ENCODE results near the gene ADCY6. TPM values are rescaled to one million over a fixed set of nuclear protein-coding genes. Genes with fewer than 3 reads are reported as not detected.

Gene ADCY6
- total and polyA plus RNA-seq, 2 donors (not counting 1 experiment from before 2014, with no cell fraction given): 27.4 to 53.2 TPM

- no peaks in the 10 kb centered on the region for H3K9me3 ChIP-seq (ENCODE audit: control insufficient read depth, insufficient read depth, low read depth, low read length)
- H3K9ac ChIP-seq (ENCODE audit: insufficient read depth, low read length): no peak overlapping the region
- H2AFZ ChIP-seq (ENCODE audit: low read length): no peak overlapping the region
- no peak for DNase-seq (ENCODE audit: low read depth in 2 of 2)
- H3K36me3 ChIP-seq (ENCODE audit: control insufficient read depth, insufficient read depth, low read length): peaks cover 17% of the 10 kb centered on the region
- H3K4me1 ChIP-seq (ENCODE audit: control insufficient read depth, extremely low read depth, insufficient read depth, low read length): no peaks in the 10 kb centered on the region
- no peaks in the 10 kb centered on the region for H3K27me3 ChIP-seq (ENCODE audit: control insufficient read depth, insufficient read depth, low read length)
- H4K20me1 ChIP-seq (ENCODE audit: control insufficient read depth, extremely low read depth, insufficient read depth, low read length): no peaks in the 10 kb centered on the region
- TF ChIP-seq, protein P1, sequence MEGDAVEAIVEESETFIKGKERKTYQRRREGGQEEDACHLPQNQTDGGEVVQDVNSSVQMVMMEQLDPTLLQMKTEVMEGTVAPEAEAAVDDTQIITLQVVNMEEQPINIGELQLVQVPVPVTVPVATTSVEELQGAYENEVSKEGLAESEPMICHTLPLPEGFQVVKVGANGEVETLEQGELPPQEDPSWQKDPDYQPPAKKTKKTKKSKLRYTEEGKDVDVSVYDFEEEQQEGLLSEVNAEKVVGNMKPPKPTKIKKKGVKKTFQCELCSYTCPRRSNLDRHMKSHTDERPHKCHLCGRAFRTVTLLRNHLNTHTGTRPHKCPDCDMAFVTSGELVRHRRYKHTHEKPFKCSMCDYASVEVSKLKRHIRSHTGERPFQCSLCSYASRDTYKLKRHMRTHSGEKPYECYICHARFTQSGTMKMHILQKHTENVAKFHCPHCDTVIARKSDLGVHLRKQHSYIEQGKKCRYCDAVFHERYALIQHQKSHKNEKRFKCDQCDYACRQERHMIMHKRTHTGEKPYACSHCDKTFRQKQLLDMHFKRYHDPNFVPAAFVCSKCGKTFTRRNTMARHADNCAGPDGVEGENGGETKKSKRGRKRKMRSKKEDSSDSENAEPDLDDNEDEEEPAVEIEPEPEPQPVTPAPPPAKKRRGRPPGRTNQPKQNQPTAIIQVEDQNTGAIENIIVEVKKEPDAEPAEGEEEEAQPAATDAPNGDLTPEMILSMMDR (conservative IDR thresholded peaks at IDR 0.05 in 1 of 2, IDR thresholded peaks at IDR 0.05 in 1 of 2; ENCODE audit: low read depth in 1 of 2, low read length in 2 of 2): no peak
- no peak for TF ChIP-seq EZH2 (IDR thresholded peaks at IDR 0.05; ENCODE audit: low read length, missing control alignments)
- no peak overlapping the region for H3K4me3 ChIP-seq (replicated peaks in 1 of 4; ENCODE audit: control extremely low read depth in 1 of 4, insufficient read depth in 1 of 4, low read depth in 3 of 4, low read length in 4 of 4)
- peaks cover 2% of the 10 kb centered on the region for H3K79me2 ChIP-seq (ENCODE audit: control insufficient read depth, insufficient read depth, low read length)
- H3K4me2 ChIP-seq (ENCODE audit: extremely low read depth, insufficient read depth, low read length): no peak overlapping the region
- H3K27ac ChIP-seq (ENCODE audit: insufficient read depth, low read length): no peak overlapping the region
Measured at GRCh38 chr12:48824905-48825304, 36.0 kb upstream of the ADCY6 start.

DNA sequence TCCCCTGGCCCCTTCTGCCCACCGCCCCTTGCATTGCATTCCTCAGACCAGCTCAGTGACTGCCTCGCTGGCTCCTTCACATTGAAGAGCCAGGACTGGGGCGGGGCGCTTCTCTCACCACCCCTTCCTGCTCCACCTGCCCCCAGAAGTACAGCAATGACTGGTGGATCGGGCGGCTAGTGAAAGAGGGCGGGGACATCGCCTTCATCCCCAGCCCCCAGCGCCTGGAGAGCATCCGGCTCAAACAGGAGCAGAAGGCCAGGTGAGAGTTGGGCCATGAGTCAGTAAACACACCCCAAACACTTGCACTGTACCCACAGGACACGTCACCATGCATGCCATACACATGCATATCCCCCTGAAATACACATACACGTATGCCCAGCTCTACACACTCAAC lies 35.2 kb upstream of the ADCY6 start:
- peaks cover 4% of the 10 kb centered on the region for H3K79me2 ChIP-seq (ENCODE audit: control insufficient read depth, insufficient read depth, low read length)
- no peak overlapping the region for H3K27ac ChIP-seq (ENCODE audit: insufficient read depth, low read length)
- no peaks in the 10 kb centered on the region for H3K9me3 ChIP-seq (ENCODE audit: control insufficient read depth, insufficient read depth, low read depth, low read length)
- no peak for DNase-seq (ENCODE audit: low read depth in 2 of 2)
- no peaks in the 10 kb centered on the region for H3K4me1 ChIP-seq (ENCODE audit: control insufficient read depth, extremely low read depth, insufficient read depth, low read length)
- H3K4me3 ChIP-seq (replicated peaks in 1 of 4; ENCODE audit: control extremely low read depth in 1 of 4, insufficient read depth in 1 of 4, low read depth in 3 of 4, low read length in 4 of 4): no peak overlapping the region
- no peaks in the 10 kb centered on the region for H4K20me1 ChIP-seq (ENCODE audit: control insufficient read depth, extremely low read depth, insufficient read depth, low read length)
- H3K9ac ChIP-seq (ENCODE audit: insufficient read depth, low read length): no peak overlapping the region
- H3K36me3 ChIP-seq (ENCODE audit: control insufficient read depth, insufficient read depth, low read length): peaks cover 17% of the 10 kb centered on the region
- H2AFZ ChIP-seq (ENCODE audit: low read length): no peak overlapping the region
- TF ChIP-seq EZH2 (IDR thresholded peaks at IDR 0.05; ENCODE audit: low read length, missing control alignments): no peak
- TF ChIP-seq, protein P1 (conservative IDR thresholded peaks at IDR 0.05 in 1 of 2, IDR thresholded peaks at IDR 0.05 in 1 of 2; ENCODE audit: low read depth in 1 of 2, low read length in 2 of 2): no peak
- H3K4me2 ChIP-seq (ENCODE audit: extremely low read depth, insufficient read depth, low read length): no peak overlapping the region
- H3K27me3 ChIP-seq (ENCODE audit: control insufficient read depth, insufficient read depth, low read length): no peaks in the 10 kb centered on the region

DNA sequence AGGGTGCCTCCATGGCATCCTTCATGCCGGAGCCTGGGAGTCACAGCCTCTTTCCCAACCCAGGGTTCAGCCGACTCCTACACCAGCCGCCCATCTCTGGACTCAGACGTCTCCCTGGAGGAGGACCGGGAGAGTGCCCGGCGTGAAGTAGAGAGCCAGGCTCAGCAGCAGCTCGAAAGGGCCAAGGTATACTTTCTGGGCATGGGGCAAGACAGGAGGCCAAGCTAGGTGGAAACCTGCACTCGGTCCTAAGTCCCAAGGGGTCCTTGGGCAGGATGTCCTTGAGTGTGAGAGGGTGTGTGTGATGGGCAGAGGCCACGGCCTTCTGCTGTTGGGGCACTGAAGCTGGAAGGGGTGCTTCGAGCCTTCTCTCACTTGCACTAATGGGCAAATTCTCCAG lies 34.4 kb upstream of the ADCY6 start:
- H3K36me3 ChIP-seq (ENCODE audit: control insufficient read depth, insufficient read depth, low read length): peaks cover 14% of the 10 kb centered on the region
- no peaks in the 10 kb centered on the region for H3K4me1 ChIP-seq (ENCODE audit: control insufficient read depth, extremely low read depth, insufficient read depth, low read length)
- no peak overlapping the region for H3K27ac ChIP-seq (ENCODE audit: insufficient read depth, low read length)
- TF ChIP-seq, protein P1 (conservative IDR thresholded peaks at IDR 0.05 in 1 of 2, IDR thresholded peaks at IDR 0.05 in 1 of 2; ENCODE audit: low read depth in 1 of 2, low read length in 2 of 2): no peak
- no peak for TF ChIP-seq EZH2 (IDR thresholded peaks at IDR 0.05; ENCODE audit: low read length, missing control alignments)
- H2AFZ ChIP-seq (ENCODE audit: low read length): no peak overlapping the region
- H3K4me2 ChIP-seq (ENCODE audit: extremely low read depth, insufficient read depth, low read length): no peak overlapping the region
- no peak overlapping the region for H3K9ac ChIP-seq (ENCODE audit: insufficient read depth, low read length)
- no peak overlapping the region for H3K4me3 ChIP-seq (replicated peaks in 1 of 4; ENCODE audit: control extremely low read depth in 1 of 4, insufficient read depth in 1 of 4, low read depth in 3 of 4, low read length in 4 of 4)
- no peak for DNase-seq (ENCODE audit: low read depth in 2 of 2)
- H3K79me2 ChIP-seq (ENCODE audit: control insufficient read depth, insufficient read depth, low read length): peaks cover 5% of the 10 kb centered on the region
- H3K27me3 ChIP-seq (ENCODE audit: control insufficient read depth, insufficient read depth, low read length): no peaks in the 10 kb centered on the region
- no peaks in the 10 kb centered on the region for H3K9me3 ChIP-seq (ENCODE audit: control insufficient read depth, insufficient read depth, low read depth, low read length)
- no peaks in the 10 kb centered on the region for H4K20me1 ChIP-seq (ENCODE audit: control insufficient read depth, extremely low read depth, insufficient read depth, low read length)
